ENCODE results near the gene CCL26.
"Not testable (repeated sequence)": the region's sequence is repeated elsewhere in the genome, so short reads cannot be mapped to it uniquely, and the experiment has no call there.

Gene CCL26

GRCh38 chr7:75735581-75736350 is 36.2 kb downstream of the CCL26 start:
- no peak overlapping the region for H3K27ac ChIP-seq
- no peak overlapping the region for H3K4me3 ChIP-seq
- no peaks in the 10 kb centered on the region for H3K9me3 ChIP-seq (replicated peaks in 1 of 11)
- H3K4me2 ChIP-seq = no peak overlapping the region
- no peaks in the 10 kb centered on the region for H3K27me3 ChIP-seq
- H3K9ac ChIP-seq = no peak overlapping the region
- H3K4me1 ChIP-seq = peaks cover 45 to 71% (median 60%) of the 10 kb centered on the region in 10 experiments
- peaks cover 0 to 8% (median 0%) of the 10 kb centered on the region in 11 experiments; a peak in 3 of 22 replicates for H4K20me1 ChIP-seq
- no peak for TF ChIP-seq Cebpa-rat (IDR thresholded peaks at IDR 0.05)
- no peaks in the 10 kb centered on the region; a peak in 2 of 22 replicates for H3K36me3 ChIP-seq

GRCh38 chr7:75734586-75735458 is 37.2 kb downstream of the CCL26 start:
- Histone ChIP-seq H3K4me2 (peak overlapping the region in 4 of 11 experiments; percentile 4 to 16 (median 8); a peak in 3 of 22 replicates), H3K27ac (no peak overlapping the region), H3K9ac (no peak overlapping the region), H3K4me1 (peaks cover 40 to 71% (median 52%) of the 10 kb centered on the region in 10 experiments), H3K27me3 (no peaks in the 10 kb centered on the region), H3K9me3 (replicated peaks in 1 of 11) (no peaks in the 10 kb centered on the region), H4K20me1 (peaks cover 0 to 8% (median 0%) of the 10 kb centered on the region in 11 experiments; a peak in 3 of 22 replicates), H3K36me3 (no peaks in the 10 kb centered on the region; a peak in 2 of 22 replicates), H3K4me3 (no peak overlapping the region)
- no peak for TF ChIP-seq Cebpa-rat (IDR thresholded peaks at IDR 0.05)

GRCh38 chr7:75732764-75733630 is 39.0 kb downstream of the CCL26 start:
- Histone ChIP-seq H3K27ac (peak overlapping the region in 10 of 11 experiments; percentile 8 to 70 (median 55); a peak in 18 of 22 replicates), H3K4me3 (peak overlapping the region in 2 of 10 experiments; percentile 3 to 30; a peak in 2 of 20 replicates), H3K4me2 (peak overlapping the region; percentile 51 to 76 (median 57)), H4K20me1 (peaks cover 0 to 11% (median 0%) of the 10 kb centered on the region in 11 experiments; a peak in 4 of 22 replicates), H3K4me1 (peaks cover 45 to 84% (median 60%) of the 10 kb centered on the region in 10 experiments), H3K9me3 (replicated peaks in 1 of 11) (no peaks in the 10 kb centered on the region), H3K9ac (peak overlapping the region in 10 of 11 experiments; percentile 4 to 64 (median 49); a peak in 14 of 22 replicates), H3K36me3 (no peaks in the 10 kb centered on the region; a peak in 2 of 22 replicates), H3K27me3 (no peaks in the 10 kb centered on the region)
- TF ChIP-seq Cebpa-rat (IDR thresholded peaks at IDR 0.05) = no peak

GRCh38 chr7:75732016-75732521 is 39.9 kb downstream of the CCL26 start:
- H3K27ac ChIP-seq = peak overlapping the region in 9 of 11 experiments; percentile 46 to 70 (median 56); a peak in 18 of 22 replicates
- H3K9ac ChIP-seq = peak overlapping the region in 6 of 11 experiments; percentile 4 to 64 (median 49); a peak in 7 of 22 replicates
- no peaks in the 10 kb centered on the region for H3K9me3 ChIP-seq (replicated peaks in 1 of 11)
- H3K4me2 ChIP-seq = peak overlapping the region; percentile 51 to 76 (median 57)
- H4K20me1 ChIP-seq = peaks cover 0 to 7% (median 0%) of the 10 kb centered on the region in 11 experiments; a peak in 4 of 22 replicates
- no peak overlapping the region for H3K4me3 ChIP-seq
- peaks cover 43 to 81% (median 57%) of the 10 kb centered on the region in 10 experiments for H3K4me1 ChIP-seq
- no peaks in the 10 kb centered on the region for H3K27me3 ChIP-seq
- TF ChIP-seq Cebpa-rat (IDR thresholded peaks at IDR 0.05) = no peak
- no peaks in the 10 kb centered on the region; a peak in 2 of 22 replicates for H3K36me3 ChIP-seq

- TF ChIP-seq Cebpa-rat (IDR thresholded peaks at IDR 0.05) = no peak
These were observed 42.1 kb downstream of the CCL26 start for GRCh38 chr7:75729851-75730274.

GRCh38 chr7:75727881-75728593 is 44.0 kb downstream of the CCL26 start:
- H3K27ac ChIP-seq = peak overlapping the region in 4 of 11 experiments; percentile 6 to 48 (median 27); a peak in 6 of 22 replicates
- peaks cover 0 to 7% (median 0%) of the 10 kb centered on the region in 11 experiments; a peak in 2 of 22 replicates for H4K20me1 ChIP-seq
- H3K27me3 ChIP-seq = no peaks in the 10 kb centered on the region
- H3K36me3 ChIP-seq = no peaks in the 10 kb centered on the region; a peak in 2 of 22 replicates
- H3K9ac ChIP-seq = peak overlapping the region in 6 of 11 experiments; percentile 0 to 44 (median 8); a peak in 6 of 22 replicates
- H3K4me1 ChIP-seq = peaks cover 51 to 81% (median 60%) of the 10 kb centered on the region in 10 experiments
- H3K9me3 ChIP-seq (replicated peaks in 1 of 11) = no peaks in the 10 kb centered on the region
- peak overlapping the region; percentile 53 to 82 (median 72) for H3K4me2 ChIP-seq
- no peak for TF ChIP-seq Cebpa-rat (IDR thresholded peaks at IDR 0.05)
- H3K4me3 ChIP-seq = no peak overlapping the region

More at GRCh38 chr7:75729851-75730274, 42.1 kb downstream of the CCL26 start:
- no peak overlapping the region for H3K4me3 ChIP-seq
- no peaks in the 10 kb centered on the region; a peak in 2 of 22 replicates for H3K36me3 ChIP-seq
- peaks cover 0 to 7% (median 0%) of the 10 kb centered on the region in 11 experiments; a peak in 2 of 22 replicates for H4K20me1 ChIP-seq
- H3K27ac ChIP-seq = no peak overlapping the region; a peak in 1 of 22 replicates
- no peaks in the 10 kb centered on the region for H3K9me3 ChIP-seq (replicated peaks in 1 of 11)
- peaks cover 48 to 84% (median 60%) of the 10 kb centered on the region in 10 experiments for H3K4me1 ChIP-seq
- H3K4me2 ChIP-seq = peak overlapping the region in 6 of 11 experiments; percentile 24 to 64 (median 46); a peak in 11 of 22 replicates
- H3K9ac ChIP-seq = no peak overlapping the region; a peak in 1 of 22 replicates
- no peaks in the 10 kb centered on the region for H3K27me3 ChIP-seq

- not testable (repeated sequence) for H3K9ac ChIP-seq; H3K9me3 ChIP-seq (replicated peaks in 1 of 11); H3K4me3 ChIP-seq; H4K20me1 ChIP-seq; H3K27me3 ChIP-seq; H3K36me3 ChIP-seq
- peak overlapping the region in 8 of 11 experiments; percentile 53 to 82 (median 72); a peak in 11 of 22 replicates for H3K4me2 ChIP-seq
- H3K4me1 ChIP-seq = peaks cover 44 to 75% (median 54%) of the 10 kb centered on the region in 10 experiments
- H3K27ac ChIP-seq = peak overlapping the region in 1 of 11 experiments; percentile 31; a peak in 2 of 22 replicates
These were observed 44.7 kb downstream of the CCL26 start for GRCh38 chr7:75727351-75727750.

Measured in BLaER1 treated with 17β-estradiol and CSF1 and Interleukin-3, amounts not matched to agents 10 nM and 100 nM (cell line).